ENCODE data around the gene CIDEB.

GRCh38 chr14:24347134-24347533 lies 39.4 kb upstream of the CIDEB start:
- TF ChIP-seq CTCF (IDR thresholded peaks at IDR 0.05) (no peak), POLR2A (IDR thresholded peaks at IDR 0.05) (no peak)
